GM12892 (cell line): ENCODE measurements around the gene DLGAP1.

Experiments used
- POLR2A ChIP-seq: IDR thresholded peaks from 2 replicates; pipeline ENCODE4 v1.6.1; 2011; ENCODE audit warnings: low read depth, low read length, control low read depth
- POLR2AphosphoS5 ChIP-seq: IDR thresholded peaks from 2 replicates; pipeline ENCODE4 v1.6.1; 2011; ENCODE audit warnings: low read depth, low read length, control low read depth
- TAF1 ChIP-seq: IDR thresholded peaks from 2 replicates; pipeline ENCODE4 v1.6.1; 2011; ENCODE audit warnings: low read depth, mild to moderate bottlenecking, control low read depth, low read length, borderline replicate concordance

DNA sequence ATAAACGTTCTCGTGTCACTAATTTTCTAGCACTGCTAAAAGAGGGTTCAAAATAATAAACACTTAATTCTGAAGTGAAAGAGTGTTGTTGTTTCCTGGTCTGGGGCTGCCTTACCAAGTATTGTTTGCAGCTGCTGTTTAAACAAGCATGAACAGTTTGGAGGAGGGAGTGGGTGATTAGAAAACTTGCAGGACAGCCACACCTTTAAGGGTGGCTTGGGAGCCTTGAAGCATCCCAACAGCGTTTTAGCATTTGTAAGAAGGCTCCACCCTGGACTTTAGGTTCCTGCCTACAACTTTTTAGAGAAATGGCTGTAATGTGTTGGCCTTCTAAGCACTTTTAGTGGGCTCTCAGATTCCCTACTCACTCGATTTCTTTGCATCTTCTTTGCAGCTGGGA, 633.6 kb downstream of the DLGAP1 start:
- TF ChIP-seq POLR2AphosphoS5 = no peak
- no peak for TF ChIP-seq POLR2A
- no peak for TF ChIP-seq TAF1
